Hypothalamus (tissue), 51 donors: Measurements from ENCODE around the gene HGF.
A peak's percentile ranks its signal among the peaks of the same experiment; 100 is the strongest.
"Not testable (repeated sequence)": the region's sequence is repeated elsewhere in the genome, so short reads cannot be mapped to it uniquely, and the experiment has no call there.

Experiments
- DNase-seq, 51 donors: peaks; one replicate each; lab custom pipeline; 2025; lab: John Stamatoyannopoulos, UW

Gene HGF

GRCh38 chr7:81769891-81770727 is at the start of gene HGF:
Gene HGF (minus strand): TSS chr7:81770047. CDS start chr7:81769971, 76 bp downstream.
- peak in 29 of 51 donors; percentile 1 to 48 (median 15) for DNase-seq

- DNase-seq: no peak
Measured at GRCh38 chr7:81816312-81816711, 46.5 kb upstream of the HGF start.

- not testable (repeated sequence) for DNase-seq
Measured at GRCh38 chr7:81812866-81813476, 43.1 kb upstream of the HGF start.

GRCh38 chr7:81811956-81812865 is 42.4 kb upstream of the HGF start:
- DNase-seq: no peak

- no peak for DNase-seq
Measured at GRCh38 chr7:81810476-81811155, 40.8 kb upstream of the HGF start.

GRCh38 chr7:81808310-81808709 is 38.5 kb upstream of the HGF start:
- not testable (repeated sequence) for DNase-seq

GRCh38 chr7:81803267-81803666 is 33.4 kb upstream of the HGF start:
- DNase-seq: no peak

GRCh38 chr7:81802251-81802650 is 32.4 kb upstream of the HGF start:
- no peak for DNase-seq

GRCh38 chr7:81801532-81801931 is 31.7 kb upstream of the HGF start:
- DNase-seq: no peak

GRCh38 chr7:81791568-81792518 is 22.0 kb upstream of the HGF start:
- no peak for DNase-seq

- no peak for DNase-seq
Measured at GRCh38 chr7:81790686-81791085, 20.8 kb upstream of the HGF start.

- DNase-seq: no peak
Measured at GRCh38 chr7:81790120-81790500, 20.3 kb upstream of the HGF start.

GRCh38 chr7:81789406-81790119 is 19.7 kb upstream of the HGF start:
- DNase-seq: no peak

- DNase-seq: no peak
Measured at GRCh38 chr7:81788246-81788645, 18.4 kb upstream of the HGF start.

GRCh38 chr7:81783818-81784217 is 14.0 kb upstream of the HGF start:
- no peak for DNase-seq

GRCh38 chr7:81780914-81781693 is 11.3 kb upstream of the HGF start:
- no peak for DNase-seq

- DNase-seq: no peak
Measured at GRCh38 chr7:81779706-81780105, 9.9 kb upstream of the HGF start.

GRCh38 chr7:81777697-81778096 is 7.8 kb upstream of the HGF start:
- DNase-seq: no peak
